ENCODE measurements around the gene SEC61B.

The SEC61B gene

DNA sequence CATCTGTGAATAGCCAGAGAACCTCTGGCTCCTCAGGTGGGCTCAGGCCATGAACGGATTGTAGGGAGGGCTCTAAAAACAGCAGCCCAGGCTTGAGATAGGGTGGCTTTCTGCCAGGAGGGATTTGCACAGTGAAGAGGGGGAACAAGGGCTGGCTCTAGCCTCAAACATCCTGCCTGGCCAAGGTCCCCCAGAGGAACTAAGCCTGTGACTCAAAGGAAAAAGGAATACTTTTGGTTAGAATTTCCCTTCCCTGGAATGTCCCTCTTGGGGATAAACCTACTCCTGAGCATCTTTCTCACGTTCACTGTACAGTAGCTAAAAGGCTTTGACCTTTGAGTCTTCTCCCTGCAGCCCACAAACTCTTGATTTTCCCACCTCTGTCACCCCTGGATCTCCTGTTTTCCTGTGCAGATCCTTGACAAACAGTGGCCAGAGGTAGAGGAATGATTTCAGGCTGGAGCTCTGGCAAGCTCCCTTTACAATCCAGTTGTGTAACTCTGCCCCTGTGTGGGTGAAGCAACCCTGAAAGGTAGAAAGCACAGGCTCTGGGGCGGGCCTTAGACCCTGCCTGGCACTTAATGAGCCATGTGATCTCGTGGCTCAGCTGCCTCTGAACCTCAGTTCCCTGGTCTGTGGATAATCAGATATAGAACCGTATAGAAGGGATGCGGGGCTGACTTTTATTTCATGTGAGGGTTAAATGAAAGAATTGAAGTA lies 17.4 kb downstream of the SEC61B start:
- DNase-seq, result no peak

GRCh38 chr9:99241106-99241505 lies 19.0 kb downstream of the SEC61B start:
- DNase-seq, result no peak

GRCh38 chr9:99244344-99245260 lies 22.5 kb downstream of the SEC61B start:
- no peak for DNase-seq

- no peak for DNase-seq
These were observed 27.5 kb downstream of the SEC61B start for GRCh38 chr9:99249619-99250018.

GRCh38 chr9:99251157-99251556 lies 29.1 kb downstream of the SEC61B start:
- no peak for DNase-seq

GRCh38 chr9:99253134-99253533 lies 31.1 kb downstream of the SEC61B start:
- DNase-seq, result no peak

DNA sequence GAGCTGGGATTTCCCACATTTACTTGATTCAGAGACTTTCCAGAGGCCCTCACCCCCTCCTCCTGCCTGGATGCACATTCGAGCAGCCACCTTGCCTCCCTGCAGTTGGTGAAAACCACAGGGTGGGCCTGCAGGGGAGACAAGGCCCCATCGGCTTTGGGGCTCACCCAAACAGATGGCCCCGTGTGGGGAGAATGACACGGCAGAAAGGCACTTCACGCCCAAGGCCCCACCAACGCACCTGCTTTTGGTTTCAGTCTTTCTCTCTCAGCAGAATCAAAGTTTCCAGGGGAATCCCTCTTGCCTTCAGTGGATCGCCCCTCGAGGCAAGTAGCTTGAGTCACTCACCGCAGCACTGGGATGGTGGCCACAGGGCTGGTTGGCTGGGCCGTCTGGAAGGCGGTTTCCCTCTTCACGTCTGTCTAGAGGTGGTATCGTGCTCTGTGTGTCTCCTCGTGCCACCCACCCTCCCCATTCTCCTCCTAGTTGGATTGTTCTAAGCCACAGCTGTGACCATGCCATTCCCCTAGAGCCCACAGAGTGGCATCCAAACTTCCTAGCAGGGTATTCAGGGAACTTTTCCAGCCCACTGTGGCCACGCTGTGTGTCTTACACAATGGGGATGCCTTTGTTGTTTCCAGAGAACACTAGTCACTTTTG lies 31.8 kb downstream of the SEC61B start:
- DNase-seq, result no peak

- no peak for DNase-seq
These were observed 33.6 kb downstream of the SEC61B start for GRCh38 chr9:99255651-99256050.

DNA sequence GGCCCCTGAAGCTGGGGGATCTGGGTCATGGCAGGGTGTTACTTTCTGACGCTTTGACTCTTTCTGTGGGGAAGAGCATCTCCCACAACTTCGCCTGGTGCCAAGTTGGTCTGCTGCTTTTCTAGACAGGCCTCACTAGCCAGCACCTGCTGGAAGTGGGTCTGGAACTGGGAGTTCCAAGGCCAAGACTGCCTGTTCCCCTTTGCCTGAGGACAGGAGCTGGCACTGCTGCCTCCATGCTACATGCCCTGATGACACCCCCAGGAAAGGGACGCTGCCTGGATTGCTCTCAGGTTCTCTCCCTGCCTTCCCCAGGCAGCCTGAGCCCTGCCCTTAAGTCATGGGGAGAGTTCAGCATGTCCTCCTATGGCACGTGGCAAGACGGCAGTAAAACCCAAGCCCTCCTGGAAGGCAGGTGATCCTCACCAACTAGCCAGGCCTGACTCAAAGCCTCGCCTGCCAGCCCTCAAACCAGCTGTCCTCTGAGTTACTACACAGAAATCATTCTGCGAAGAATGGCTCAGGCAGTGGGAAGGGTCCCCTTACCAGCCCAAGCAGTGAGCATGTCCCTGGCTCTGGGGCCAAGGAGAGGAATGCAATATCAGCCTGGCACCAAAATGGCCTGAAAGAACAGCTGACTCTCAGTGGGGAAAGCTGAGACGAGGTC lies 35.8 kb downstream of the SEC61B start:
- no peak for DNase-seq

GRCh38 chr9:99259231-99259918 lies 37.3 kb downstream of the SEC61B start:
- DNase-seq, result peak; percentile 21

DNA sequence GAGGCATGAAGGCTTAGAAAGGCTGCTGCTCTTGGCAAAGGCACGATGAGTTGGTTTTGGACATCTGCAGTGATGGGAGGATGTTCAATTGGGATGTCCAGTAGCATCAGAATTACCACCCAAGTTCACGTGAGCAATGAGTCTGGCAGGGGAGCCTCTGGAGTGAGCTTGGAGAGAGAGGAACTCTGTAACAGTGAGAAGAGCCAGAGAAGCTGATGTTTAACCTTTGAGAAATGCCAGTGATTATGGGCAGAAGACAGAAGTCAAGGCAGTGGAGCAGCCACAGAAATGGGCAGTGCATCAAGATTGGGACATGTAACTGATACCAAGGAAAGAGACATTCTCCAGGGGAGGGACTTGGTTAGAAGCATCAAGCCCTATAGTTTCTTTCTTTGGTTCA lies 39.8 kb downstream of the SEC61B start:
- DNase-seq, result no peak

- no peak for DNase-seq
These were observed 40.9 kb downstream of the SEC61B start for GRCh38 chr9:99262949-99263418.

DNA sequence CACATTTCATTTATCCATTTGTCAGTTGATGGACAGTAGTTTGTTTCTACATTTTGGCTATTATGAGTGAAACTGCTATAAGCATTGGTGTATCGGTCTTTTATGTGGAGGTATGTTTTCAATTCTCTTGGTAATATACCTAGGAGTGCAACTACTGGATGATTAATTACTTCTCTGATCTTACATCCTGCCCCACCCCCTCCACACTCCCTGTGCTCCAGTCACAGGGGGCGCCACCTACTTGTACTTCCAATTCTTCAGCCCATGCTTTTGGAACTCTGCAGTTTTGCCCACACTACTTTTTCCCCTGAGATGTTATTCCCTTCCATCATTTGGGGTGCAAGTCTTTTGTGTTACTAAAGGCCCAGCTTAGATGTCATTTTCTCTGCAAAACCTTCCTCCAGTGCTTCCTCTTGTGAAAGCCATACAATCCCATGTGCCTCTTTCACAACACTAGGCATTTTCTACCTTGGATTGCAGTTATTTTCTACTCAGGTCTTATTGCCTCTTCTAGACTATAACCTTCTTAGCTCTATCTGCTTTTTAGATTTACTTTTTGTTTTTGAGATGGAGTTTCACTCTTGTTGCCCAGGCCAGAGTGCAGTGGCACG lies 42.1 kb downstream of the SEC61B start:
- no peak for DNase-seq

DNA sequence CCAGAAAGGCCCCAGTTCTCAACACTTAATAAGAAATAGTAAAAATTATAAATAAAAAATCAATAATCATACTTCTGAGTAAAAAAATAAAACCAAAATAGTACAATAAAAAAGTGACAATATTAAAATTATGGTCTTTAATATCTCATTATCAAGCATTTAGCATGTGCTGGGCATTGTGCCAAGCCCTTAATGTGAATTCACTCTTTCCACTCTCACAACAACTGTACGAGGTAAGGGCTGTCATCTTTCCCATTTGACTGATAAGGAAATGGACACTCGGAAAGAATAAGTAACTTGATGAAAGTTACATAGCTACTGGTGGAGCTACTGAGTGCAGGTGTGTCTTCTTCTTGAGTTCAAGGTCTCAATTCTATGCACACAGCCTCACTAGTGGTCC lies 43.6 kb downstream of the SEC61B start:
- DNase-seq, result no peak

DNA sequence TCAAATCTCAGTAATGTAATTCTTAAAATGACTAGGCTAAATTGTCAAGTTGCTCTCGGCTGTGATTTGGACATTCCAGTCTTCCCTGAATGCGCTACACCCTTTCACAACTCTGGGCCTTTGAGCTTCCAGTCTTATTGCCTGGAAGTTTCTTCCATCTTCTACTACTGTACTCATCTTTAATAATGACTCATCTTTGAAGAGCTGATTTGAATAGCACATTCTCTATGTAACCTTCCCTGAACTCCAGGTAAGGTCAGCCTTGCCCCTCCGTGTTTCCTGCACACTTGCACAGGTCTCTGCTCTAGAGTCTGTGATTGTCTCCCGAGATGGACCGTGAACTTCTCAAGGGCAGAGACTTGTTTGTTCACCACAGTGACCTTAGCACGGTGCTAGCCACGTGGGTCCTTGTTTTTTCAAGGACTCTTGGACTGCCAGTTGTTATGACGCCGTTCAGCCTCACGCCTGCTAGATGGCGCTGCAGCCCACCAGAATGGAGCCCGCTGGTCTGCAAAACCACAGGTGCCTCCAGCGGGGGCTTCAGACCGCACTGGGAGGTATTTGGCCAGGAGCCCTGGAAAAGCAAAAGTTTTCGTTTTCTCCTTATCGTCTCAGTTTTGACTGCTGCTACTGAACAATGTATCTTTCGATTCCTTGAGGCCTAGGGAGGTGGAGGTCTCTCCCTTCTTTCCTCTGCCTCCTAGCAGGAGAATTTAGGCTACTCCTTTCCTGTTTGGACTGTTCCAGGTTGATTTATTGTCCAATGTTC lies 44.4 kb downstream of the SEC61B start:
- DNase-seq, result peak; percentile 3

- DNase-seq, result no peak
These were observed 47.3 kb downstream of the SEC61B start for GRCh38 chr9:99269416-99269815.

GRCh38 chr9:99270491-99270890 lies 48.4 kb downstream of the SEC61B start:
- no peak for DNase-seq

DNA sequence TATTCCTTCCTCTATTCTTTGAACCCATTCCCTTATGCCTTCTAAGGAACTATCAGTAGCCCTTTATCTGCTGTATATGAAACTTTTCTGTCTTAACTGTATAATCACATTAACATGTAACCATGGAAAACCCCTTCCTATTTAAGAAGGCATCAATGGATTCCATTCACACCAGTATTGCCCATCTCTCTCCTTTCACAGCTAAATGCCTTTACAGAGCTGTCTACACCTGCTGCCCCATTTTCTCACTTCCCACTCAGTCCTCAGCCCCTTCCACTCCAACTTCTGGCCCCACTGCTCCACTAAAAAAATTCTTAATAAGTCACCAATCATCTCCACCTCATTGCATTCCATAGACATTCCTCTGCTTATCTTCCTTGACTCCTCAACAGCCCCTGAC lies 50.8 kb downstream of the SEC61B start:
- no peak for DNase-seq

DNA sequence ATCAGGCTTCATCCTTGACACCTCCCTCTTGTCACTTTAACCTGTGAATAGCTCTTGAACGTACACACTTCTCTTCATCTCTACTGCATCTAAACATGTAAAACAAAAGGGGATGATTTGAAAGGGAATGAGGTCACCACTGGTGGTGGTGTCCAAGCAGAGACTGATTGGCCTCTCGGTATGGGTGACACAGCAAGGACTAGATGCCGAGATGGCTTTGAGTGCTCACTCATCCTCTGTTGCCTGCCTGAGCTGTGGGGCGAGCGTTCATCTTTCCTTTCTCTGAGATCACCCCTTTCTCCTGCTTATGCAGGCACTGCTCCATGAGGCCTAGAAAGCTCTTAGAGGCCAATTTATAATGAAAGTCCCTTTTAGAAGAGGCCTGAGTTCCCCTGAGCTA lies 51.9 kb downstream of the SEC61B start:
- no peak for DNase-seq

- no peak for DNase-seq
These were observed 52.4 kb downstream of the SEC61B start for GRCh38 chr9:99274495-99274894.
